Testis (tissue), 3 donors: ENCODE data around the gene ARL5C. TPM values are rescaled to one million over a fixed set of nuclear protein-coding genes. Genes with fewer than 3 reads are reported as not detected.

Experiments used
- DNase-seq: peaks from one replicate; pipeline ENCODE4 v3.0.0-alpha.2; 2019
- H3K27ac ChIP-seq, 2 donors: fragments of 200-600 bp; sonication (generic); one replicate each; pipeline ENCODE4 v1.5.1; 2019
- H3K27me3 ChIP-seq: fragments of 200-600 bp; sonication (generic); one replicate; pipeline ENCODE4 v1.5.1; 2019
- H3K36me3 ChIP-seq: fragments of 200-600 bp; sonication (generic); one replicate; pipeline ENCODE4 v1.5.1; 2017; ENCODE audit warnings: low read depth; ENCODE audit errors: missing control alignments
- H3K4me1 ChIP-seq: fragments of 200-600 bp; sonication (generic); one replicate; pipeline ENCODE4 v1.5.1; 2019
- H3K4me3 ChIP-seq, 2 donors: fragments of 200-600 bp; sonication (generic); one replicate each; pipeline ENCODE4 v1.5.1; 2017 to 2019
- H3K9me3 ChIP-seq: fragments of 200-600 bp; sonication (generic); one replicate; pipeline ENCODE4 v1.5.1; 2017
- POLR2A ChIP-seq: fragments of 450-650 bp; IDR thresholded peaks from one replicate; pipeline ENCODE4 v1.6.1; 2017; ENCODE audit warnings: antibody characterized with exemption, mild to moderate bottlenecking, moderate library complexity
- WGBS, 2 donors: methylation state at CpG; one replicate each; pipeline ENCODE4 v1.1.5; 2018; 5-methylcytosine and 5-hydroxymethylcytosine counted together
- intact Hi-C: fragments of 100-400 bp; cut with DNase I; formaldehyde crosslinking; loops from one replicate; pipeline ENCODE4 v1.15.1; 2023; ENCODE audit warnings: low total_unique reads
- polyA plus RNA-seq: library from polyadenylated mRNA; stranded (reverse); fragments of 350-450 nt; fragmentation: Illumina TruSeq; extraction: RNeasy Lipid Tissue Mini Kit (QIAGEN cat#74804); gene quantifications from one replicate; pipeline ENCODE4 v1.2.3, GENCODE V29; 2014; ENCODE audit warnings: low read depth, low replicate concordance; ENCODE audit not compliant: insufficient read depth
- total RNA-seq, 2 donors: library from RNA; depleted of rRNA; stranded (reverse); fragments of >200 nt; gene quantifications; one replicate each; pipeline ENCODE4 v1.2.3, GENCODE V29; 2016
- TF ChIP-seq, protein P1 (sequence below), 3 experiments: fragments of 450-650 bp in 2 of 3; fragments of 200-600 bp in 1 of 3; sonication (generic) in 1 of 3; IDR thresholded peaks; one replicate each; pipeline ENCODE4 v1.5.1; 2016 to 2019; ENCODE audit warnings: antibody characterized with exemption in 3 of 3, mild to moderate bottlenecking in 2 of 3, moderate library complexity in 1 of 3

Gene ARL5C
- total and polyA plus RNA-seq, 3 donors from 2014 or later, result not detected

DNA sequence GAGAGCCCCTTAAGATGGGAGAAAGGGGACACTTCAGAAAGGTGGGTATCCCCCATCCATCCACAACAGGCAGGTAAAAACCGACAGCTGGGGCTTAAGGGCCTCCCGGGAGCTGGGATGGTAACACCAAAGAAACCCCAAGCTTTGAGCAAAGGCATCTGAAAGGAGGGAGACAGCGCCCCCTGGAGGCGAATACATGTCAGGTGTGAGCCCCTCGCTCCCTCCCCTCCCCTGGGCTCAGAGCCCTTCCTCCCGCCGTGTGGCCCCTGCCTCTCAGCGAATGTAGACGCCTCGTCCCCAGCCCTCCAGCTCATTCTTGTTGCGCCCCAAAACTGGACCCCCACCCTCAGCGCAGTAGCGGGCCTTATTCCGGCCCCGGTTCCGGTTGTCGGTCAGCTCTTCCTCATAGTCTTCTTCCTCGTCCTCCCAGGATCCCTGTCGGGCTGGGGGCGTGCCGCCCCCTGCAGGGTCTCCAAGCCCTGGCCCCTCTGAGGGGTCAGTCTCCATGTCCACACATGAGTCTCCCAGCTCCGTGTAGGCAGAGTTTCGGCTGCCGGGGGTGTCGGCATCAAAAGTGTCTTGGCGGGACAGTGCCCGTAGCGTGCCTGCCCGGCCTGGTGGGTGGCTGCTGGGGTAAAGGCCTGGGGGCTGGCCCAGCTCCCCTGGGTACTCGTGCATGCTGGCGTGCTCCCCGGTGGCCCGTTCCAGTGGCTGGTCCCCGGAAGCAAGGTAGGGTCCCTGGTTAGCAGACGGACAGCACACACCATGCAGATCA is 9.1 kb upstream of the ARL5C start:
- DNase-seq, result peak; percentile 88
- intact Hi-C loops, result no loop called here
- Histone ChIP-seq H3K4me3 (peak overlapping the region; percentile 26 to 41), H3K36me3 (no peaks in the 10 kb centered on the region), H3K9me3 (no peaks in the 10 kb centered on the region), H3K27me3 (no peaks in the 10 kb centered on the region), H3K4me1 (no peaks in the 10 kb centered on the region), H3K27ac (no peak overlapping the region)
- TF ChIP-seq POLR2A, result no peak
- TF ChIP-seq, protein P1, sequence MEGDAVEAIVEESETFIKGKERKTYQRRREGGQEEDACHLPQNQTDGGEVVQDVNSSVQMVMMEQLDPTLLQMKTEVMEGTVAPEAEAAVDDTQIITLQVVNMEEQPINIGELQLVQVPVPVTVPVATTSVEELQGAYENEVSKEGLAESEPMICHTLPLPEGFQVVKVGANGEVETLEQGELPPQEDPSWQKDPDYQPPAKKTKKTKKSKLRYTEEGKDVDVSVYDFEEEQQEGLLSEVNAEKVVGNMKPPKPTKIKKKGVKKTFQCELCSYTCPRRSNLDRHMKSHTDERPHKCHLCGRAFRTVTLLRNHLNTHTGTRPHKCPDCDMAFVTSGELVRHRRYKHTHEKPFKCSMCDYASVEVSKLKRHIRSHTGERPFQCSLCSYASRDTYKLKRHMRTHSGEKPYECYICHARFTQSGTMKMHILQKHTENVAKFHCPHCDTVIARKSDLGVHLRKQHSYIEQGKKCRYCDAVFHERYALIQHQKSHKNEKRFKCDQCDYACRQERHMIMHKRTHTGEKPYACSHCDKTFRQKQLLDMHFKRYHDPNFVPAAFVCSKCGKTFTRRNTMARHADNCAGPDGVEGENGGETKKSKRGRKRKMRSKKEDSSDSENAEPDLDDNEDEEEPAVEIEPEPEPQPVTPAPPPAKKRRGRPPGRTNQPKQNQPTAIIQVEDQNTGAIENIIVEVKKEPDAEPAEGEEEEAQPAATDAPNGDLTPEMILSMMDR (IDR thresholded peaks at IDR 0.05), result peak; percentile 77 to 93 (median 77)
- 40 to 50% methylated on average over 30 to 32 of the region's 35 CpGs for WGBS, 2 donors

DNA sequence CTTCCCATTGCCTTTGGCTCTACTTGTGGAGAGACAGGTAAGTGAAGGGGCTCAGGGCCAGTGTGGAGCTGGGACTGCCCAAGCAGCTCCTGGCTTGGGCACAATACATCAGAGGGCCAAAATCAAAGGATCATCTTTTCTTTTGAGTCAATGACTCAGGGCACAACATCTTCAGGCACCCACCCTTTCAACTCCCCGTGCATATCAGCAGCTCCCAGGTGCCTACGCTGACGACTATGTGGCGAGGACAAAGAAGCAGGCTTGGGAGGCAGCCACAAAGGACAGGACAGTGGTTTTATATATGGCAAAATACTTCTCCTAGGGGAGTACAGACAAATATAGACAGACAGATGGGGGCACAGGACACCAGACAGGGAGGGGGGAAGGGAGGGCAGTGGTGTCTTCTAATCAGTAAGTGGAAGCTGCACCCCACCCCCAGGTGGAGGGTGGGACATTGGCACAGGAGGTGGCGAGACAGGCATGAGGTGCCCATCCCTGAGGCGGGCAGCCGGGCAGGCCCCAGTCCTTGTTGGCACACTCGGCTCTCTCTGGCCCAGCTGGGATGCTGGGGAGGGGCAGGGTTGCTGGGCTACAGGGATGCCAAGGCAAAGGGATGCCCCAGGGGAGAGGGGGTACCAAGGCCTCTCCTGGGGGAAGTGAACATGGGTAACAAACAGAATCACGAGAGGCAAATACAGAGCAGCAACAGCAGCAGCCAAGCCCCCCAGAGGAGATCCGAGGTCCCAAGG is 7.7 kb upstream of the ARL5C start:
- intact Hi-C loops, result no loop called here
- TF ChIP-seq POLR2A, result no peak
- TF ChIP-seq, protein P1 (IDR thresholded peaks at IDR 0.05), result no peak
- H3K4me1 ChIP-seq, result no peaks in the 10 kb centered on the region
- H3K9me3 ChIP-seq, result no peaks in the 10 kb centered on the region
- WGBS, 2 donors, result 55 to 61% methylated on average over 9 of the region's 10 CpGs
- DNase-seq, result no peak
- no peak overlapping the region for H3K4me3 ChIP-seq
- no peaks in the 10 kb centered on the region for H3K36me3 ChIP-seq
- no peaks in the 10 kb centered on the region for H3K27me3 ChIP-seq
- no peak overlapping the region for H3K27ac ChIP-seq

DNA sequence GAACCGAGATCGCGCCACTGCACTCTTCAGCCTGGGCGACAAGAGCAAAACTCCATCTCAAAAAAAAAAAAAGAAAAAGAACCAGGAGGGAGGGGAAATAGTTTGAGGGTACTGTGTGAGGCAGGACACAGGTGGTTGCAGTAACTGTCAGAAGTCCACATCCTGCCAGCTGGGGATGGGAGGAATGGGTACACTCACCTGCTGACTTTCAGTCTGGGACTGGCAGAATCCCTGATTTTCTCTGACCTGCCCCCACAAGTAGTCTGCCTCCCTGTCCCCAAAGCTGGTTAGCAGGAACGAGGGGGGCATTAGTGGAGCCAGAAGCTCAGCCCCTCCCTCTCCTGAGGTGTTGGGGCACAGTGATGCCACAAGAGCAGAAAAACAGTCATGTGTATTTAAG is 7.1 kb upstream of the ARL5C start:
- Histone ChIP-seq H3K4me1 (no peaks in the 10 kb centered on the region), H3K27me3 (no peaks in the 10 kb centered on the region), H3K27ac (no peak overlapping the region), H3K9me3 (no peaks in the 10 kb centered on the region), H3K4me3 (no peak overlapping the region), H3K36me3 (no peaks in the 10 kb centered on the region)
- intact Hi-C loops, result no loop called here
- no peak for DNase-seq
- WGBS, 2 donors, result 56 to 74% methylated on average over 5 of the region's 5 CpGs
- no peak for TF ChIP-seq POLR2A
- TF ChIP-seq, protein P1 (IDR thresholded peaks at IDR 0.05), result no peak

DNA sequence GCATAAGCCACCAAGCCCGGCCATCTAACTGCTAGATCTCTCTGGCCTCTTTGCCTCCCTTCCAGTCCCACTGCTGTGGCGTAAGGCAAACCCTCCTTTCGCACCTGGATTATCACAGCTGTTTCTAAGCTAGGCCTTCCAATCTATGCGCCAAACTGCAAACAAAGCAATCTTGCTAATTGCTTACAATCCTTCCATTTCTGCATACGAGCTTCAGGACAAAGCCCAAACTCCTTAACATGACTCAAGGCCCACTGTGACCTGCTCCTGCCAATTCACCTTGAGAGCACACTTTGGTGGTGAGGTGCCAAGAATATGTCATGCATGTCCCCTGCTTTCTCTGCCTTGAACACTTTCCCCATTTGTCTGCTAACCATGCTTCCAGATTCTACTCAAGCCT is 6.0 kb upstream of the ARL5C start:
- 81 to 82% methylated on average over 5 of the region's 5 CpGs for WGBS, 2 donors
- intact Hi-C loops, result no loop called here
- no peak for DNase-seq
- no peaks in the 10 kb centered on the region for H3K36me3 ChIP-seq
- no peaks in the 10 kb centered on the region for H3K27me3 ChIP-seq
- TF ChIP-seq, protein P1 (IDR thresholded peaks at IDR 0.05), result no peak
- no peak for TF ChIP-seq POLR2A
- no peak overlapping the region for H3K4me3 ChIP-seq
- no peak overlapping the region for H3K27ac ChIP-seq
- H3K4me1 ChIP-seq, result no peaks in the 10 kb centered on the region
- H3K9me3 ChIP-seq, result no peaks in the 10 kb centered on the region
